Stimulated activated CD8-positive, alpha-beta memory T cell treated with anti-CD3 and anti-CD28 coated beads, Interleukin-7, amount 100 ng/mL, for 24 hours (primary cell): ENCODE data around the gene PHTF2.

Experiments used
- DNase-seq: peaks from one replicate; pipeline ENCODE4 v3.0.0-alpha.2; 2020; ENCODE audit warnings: low read depth

PHTF2 gene

DNA sequence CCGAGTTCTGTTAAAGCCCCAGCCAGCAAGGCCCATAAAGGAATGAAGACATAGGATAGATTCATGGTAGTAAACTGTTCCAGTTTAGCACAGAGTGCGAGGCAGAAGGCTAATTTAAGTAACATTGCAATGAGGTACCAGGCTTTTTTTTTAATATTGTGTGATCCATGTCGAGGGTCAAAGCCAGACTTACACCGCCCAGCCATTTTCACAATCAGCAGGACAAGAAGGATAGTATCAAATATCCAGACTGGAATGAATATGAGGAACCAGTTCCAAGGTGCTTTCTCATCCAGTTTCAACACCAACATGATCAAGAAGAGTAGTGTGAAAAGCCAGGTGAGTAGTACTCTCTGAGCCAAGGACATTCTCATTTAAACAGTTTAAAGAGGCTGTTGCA, 4.6 kb upstream of the PHTF2 start:
- DNase-seq, result no peak

DNA sequence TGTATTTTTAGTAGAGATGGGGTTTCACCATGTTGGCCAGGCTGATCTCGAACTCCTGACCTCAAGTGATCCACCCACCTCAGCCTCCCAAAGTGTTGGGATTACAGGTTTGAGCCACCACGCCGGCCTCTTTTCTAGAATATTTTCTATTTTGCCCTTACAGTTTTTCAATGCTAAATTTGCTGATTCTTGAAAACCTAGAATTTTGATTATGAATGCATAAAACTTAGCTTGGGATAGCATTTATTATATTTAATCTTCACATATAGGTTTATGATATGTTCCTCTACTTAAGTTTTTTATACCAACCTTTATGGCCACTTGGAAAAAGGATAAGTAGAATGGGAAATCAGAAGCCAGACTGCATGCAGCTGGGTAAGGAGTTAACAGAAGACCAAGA, 2.5 kb upstream of the PHTF2 start:
- DNase-seq, result no peak

DNA sequence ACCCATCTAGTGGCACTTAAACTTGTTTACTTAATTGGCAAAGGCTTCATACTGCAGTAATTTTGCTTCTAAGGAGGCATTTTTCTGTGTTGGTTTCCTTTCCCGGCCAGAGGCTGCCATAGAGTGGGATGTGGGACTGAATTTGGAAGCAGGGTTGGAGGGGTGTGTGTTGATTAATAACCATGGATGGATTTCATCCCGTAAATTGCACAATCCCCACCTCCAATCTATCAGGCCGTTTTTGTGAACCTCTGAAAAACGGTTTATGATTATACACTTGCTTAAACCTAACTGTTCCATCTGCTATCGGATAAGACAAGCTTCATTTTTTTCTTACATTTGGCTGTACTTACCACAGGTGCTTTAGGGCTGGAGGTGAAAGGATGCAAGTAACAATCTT, 1.6 kb upstream of the PHTF2 start:
- DNase-seq, result no peak

DNA sequence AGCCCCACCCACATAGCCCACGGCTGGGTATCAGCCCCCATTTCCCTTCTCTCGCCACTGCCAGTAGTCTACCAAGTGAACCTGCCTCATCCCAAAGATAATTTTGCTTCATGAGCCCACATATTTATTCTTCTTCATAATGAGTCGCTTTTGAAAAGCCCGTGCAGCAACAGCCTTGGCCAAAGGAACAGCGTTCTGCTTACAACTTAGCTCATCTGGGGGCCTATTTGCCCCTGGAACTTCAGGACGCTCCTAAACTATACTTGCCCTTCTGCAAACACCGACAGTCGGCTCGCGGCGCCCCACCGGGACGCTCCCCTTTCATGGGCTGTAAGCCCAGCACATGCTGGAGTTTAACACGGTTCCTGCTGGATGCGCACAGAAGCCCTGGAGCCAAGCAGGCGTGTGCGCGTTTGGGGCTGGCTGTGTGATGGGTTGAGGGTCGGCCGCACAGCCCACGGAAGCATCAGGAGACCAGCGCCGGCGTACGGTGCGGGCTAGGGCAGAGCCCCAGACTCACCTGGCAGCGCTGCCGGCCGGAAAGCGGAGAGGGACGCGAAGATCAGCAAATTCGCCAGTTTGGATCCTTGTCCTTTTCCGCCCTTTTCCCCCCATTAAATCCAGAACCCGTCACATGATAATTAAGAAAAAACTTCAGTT, 709 bp upstream of the PHTF2 start:
- no peak for DNase-seq

DNA sequence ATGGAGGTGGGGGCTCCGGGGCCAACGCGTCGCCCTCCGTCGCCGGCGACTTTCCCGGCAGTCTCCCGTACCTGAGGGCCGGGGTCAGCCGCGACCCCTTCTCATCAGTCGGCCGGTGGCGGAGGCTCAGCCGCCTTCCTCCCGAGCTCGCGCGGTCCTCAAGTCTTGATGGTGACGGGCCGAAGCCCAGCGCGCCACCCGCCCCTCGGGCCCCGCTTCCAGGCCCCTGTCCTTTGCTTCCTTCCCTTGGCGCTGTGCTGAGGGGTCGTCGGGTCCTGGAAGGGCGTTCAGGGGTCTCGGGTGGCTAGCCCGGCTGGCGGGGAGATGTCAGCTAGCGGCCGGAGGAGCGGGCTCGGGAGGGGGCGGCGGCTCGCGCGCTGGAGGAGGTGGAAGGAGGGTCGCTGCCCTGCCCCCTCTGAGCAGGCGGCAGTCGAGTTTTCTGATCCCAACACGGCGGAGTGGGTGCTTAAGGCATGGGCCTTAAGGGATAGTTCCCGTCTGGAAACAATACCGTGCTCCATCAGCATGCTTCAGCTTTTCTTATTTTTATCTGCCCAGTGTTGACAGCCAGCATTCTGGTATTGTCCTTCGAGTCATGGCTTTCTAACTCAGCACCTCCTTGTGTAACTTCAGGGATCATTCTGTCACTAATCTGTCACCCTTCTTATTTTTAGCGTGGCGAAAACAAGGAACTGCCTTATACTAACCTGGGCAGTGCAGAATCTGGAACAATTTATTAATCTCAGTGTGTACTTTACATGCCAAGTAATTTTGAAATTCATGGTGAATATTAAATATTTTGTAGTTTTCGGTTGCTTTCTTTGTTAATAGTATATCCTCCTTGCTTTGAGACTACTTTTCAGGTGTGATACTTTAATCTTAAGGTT, 748 bp downstream of the PHTF2 start:
- DNase-seq, result no peak

DNA sequence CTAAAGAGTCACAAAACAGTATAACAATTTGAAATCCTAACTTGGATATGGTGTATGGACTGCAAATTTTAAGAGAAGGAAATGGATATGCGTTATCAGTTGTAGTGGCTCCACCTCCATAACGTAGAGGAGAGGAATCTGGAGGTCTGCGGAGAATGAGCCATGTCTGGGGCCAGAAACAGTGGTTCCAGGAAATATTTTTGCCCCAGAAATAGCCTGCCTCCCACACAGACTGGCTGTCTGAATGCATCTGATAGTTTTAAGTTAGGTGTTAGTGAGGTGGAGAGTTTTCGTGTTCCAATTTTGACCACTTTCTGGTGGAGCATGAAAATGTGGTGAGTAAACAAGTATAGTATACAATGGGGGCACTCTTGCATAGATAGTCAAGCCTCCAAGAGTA, 1.6 kb downstream of the PHTF2 start:
- DNase-seq, result no peak

DNA sequence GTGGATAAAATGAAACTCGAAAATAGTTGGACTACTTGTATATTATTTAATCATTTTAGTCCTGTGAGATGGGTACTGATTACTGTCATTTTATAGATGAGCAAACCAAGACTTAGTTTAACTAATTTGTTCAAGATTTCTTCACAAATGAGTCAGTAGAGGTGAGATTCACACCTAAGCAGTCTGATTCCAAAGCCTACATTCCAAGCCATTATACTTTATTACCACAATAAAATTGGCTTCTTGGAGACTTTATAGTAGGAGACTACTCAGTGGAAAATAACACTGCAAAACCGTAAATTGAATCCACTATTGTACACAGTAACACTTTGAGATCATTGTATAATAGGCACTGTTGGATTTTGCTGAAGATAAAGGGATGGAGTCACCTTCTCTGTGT, 2.2 kb downstream of the PHTF2 start:
- no peak for DNase-seq

DNA sequence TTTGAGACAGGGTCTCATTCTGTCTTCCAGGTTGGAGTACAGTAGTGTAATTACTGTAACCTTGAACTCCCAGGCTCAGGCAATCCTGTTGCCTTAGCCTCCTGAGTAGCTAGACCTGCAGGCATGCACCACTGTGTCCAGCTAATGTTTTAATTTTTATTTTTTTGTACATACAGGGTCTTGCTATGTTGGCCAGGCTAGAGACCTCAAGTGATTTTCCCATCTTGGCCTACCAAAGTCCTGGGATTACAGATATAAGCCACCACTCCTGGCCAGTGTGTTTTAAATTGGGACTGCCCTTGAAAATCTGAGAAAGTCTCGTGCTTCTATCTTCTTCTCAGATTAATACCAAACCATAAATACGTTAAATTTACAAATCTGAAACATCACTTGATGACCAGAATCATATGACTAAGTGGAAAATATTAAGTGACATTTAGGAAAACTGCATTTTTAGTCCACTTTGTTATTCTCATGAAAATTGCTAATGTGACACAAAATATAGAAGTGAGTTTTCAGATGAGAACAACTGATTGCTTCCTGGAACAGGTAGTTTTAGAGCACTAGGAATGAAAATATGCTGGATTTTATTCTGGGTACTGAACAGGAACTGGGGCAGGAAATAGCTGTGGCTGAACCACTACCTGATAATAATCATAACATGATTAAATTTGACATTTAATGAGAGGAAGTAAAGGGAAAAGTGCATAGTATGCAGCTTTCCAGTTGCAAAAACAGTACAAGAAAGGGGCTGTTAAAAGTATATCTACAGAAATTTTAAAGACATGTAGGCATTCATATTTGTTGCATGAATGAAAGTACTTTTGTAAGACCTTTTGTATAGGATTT, 4.2 kb downstream of the PHTF2 start:
- DNase-seq, result no peak

DNA sequence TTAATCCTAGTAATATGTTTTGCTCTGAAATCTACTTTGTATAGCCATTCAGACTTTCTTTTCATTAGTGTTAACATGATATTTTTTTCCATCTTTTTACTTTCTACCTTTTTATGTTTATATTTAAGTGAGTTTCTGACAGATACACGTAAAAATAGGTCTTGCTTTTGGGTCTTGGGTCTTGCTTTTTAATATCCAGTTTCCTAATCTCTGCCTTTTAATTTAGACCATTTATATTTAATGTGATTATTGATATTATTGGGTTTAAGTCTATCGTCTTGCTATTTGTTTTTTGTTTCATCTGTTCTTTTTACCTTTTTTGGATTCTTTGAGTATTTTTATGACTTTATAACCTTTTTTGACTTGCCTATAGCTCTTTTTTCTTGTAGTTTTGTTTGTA, 7.9 kb downstream of the PHTF2 start:
- DNase-seq, result no peak

DNA sequence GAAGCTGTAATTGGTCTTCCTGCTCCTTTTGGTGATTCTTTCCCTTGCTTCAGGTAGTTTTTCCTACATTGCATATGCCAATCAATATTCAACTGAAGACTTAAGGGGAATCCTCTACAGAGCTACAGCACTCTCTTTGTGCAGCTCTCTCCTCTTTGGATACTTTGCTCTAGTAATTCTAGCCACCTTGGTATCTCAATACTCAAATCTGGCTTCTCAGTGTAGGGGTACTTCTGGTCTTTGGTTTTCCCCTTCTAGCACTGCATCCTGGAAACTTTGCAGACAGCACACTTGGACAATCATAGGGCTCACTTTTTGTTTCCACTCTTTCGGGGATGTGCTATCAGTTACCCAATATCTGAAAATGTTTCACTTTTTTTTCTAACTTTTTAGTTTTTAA, 9.9 kb downstream of the PHTF2 start:
- DNase-seq, result no peak

DNA sequence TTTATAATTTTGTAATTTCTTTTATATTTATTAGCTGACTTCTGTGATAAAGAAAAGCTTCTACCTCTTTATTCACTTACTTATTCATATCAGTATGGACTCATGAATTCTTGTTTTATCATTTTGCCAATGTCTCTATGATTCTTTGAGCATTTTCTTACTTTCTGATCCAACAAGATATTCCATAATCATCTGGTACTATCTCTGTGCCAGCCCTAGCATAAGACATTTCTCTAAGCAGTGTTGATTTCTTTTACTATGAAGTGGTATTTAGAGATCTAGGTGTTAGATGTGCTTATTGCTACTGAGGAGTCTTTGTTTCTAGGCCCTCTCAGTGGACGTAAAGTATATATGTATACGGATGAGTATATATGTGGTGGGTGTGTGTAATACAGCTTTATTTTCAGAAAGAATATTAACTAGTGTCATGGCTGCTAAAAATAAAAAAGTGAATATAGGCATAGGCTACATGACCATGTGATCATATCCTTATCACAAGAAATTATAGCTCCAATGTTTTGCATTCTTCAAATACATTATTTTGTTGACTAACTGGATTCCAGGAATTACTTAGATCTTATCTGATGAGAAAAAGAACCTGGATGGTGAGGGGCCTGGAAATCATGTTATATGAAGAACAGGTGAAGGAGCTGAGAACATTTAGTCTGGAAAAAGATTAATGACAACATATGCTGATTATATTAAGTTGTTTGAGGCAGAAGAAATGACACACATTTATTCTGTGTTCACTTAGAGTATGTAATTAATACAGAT, 13.1 kb downstream of the PHTF2 start:
- DNase-seq, result no peak

DNA sequence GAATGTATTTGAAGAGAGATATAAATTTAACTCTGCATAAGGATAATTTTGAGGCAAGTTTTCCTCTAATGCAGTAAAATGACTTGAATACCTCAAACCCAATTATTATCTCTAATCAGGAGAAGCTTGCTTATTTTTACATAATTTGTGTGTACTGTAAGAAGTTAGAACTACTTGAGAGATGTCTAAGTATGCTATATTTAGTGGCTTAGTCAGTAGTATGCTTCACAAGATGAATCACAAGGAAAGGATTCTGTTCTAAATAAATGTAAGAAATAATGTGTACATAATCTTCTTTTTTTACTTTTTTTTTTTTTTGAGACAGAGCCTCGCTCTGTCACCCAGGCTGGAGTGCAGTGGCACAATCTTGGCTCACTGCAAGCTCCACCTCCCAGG, 13.7 kb downstream of the PHTF2 start:
- DNase-seq, result no peak

DNA sequence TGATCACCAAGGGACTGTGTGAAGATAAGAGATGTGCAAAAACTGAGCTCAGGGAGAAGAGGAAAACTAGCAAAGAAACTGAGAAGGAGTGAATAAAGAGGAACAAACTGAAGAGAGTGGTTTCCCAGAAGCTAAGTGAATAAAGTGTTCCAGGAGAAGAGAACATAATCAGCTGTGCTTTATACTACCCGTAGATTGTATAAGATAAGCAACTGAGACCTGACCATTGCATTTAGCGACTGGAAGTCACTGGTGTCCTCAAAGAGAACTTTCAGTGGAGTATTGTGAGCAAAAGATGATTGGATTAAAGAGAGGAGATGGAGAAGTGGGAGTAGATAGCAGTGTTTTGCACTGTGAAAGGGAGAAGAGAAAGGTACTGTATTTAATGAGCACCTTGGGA, 14.6 kb downstream of the PHTF2 start:
- no peak for DNase-seq

DNA sequence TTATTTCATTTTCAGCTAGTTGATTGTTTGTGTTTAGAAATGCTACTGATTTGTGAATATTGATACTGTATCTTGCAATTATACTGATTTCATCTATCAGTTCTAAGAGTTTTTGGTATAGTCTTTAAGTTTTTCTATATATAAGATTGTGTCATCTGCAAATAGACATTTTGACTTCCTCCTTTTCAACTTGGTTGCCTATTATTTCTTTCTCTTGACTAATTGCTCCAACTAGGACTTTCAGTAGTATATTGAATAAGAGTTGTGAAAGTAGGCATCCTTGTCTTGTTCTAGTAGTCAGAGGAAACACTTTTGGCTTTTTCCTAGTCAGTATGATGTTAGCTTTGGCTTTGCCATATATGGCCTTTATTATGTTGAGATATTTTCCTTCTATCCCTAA, 20.4 kb downstream of the PHTF2 start:
- no peak for DNase-seq

DNA sequence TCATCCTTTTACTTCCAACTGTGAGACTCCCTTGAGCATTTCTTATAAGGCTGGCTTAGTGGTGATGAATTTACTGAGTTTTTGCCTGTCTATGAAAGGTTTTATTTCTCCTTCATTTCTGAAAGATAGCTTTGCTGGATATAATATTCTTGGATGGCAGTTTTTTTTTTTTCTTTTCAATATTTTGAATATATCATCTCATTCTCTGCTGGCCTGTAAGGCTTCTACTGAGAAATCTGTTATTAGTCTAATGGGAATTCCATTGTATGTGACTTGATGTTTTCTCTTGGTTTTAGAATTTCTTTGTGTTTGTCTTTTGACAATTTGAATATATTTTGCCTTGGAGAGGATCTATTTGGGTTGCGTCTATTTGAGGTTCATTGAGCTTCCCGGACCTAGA, 22.4 kb downstream of the PHTF2 start:
- no peak for DNase-seq

DNA sequence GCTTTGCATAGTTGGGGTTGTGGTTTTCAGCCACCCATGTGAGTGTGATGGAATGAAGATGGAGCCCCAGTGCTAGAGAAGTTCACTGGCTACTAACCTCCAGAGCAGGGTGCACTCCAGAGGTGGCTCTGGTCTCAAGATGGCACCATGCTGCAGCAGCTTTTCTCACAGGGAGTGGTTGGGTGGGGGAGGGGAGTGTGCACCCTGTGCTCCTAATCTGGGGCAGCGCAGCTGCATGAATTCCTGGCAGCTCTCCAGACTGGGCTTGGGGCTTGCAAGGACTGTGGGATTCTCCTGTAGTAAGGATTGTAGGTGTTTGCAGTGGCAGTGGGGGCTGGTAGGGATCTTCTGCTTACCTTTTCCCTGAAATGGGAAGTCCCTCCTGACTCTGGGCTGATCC, 23.7 kb downstream of the PHTF2 start:
- DNase-seq, result no peak

DNA sequence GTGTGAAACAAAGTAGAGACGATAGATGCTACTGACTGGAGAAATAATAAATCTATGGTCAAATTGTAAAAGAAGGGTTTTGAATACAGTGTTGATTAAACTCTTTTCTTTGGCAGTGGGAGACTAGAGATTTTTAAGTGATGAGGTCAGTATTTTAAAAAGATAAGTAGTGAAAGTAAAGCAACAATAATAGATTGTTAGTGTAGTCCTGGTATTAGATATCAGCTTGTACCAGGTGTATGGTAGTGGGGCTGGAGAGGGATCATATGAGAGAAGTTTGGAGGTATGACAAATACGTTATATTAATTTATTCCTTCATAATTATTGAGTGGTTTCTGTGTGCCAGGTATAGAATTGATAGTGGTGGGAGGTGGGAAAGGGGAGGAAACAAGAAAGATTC, 25.2 kb downstream of the PHTF2 start:
- DNase-seq, result no peak

DNA sequence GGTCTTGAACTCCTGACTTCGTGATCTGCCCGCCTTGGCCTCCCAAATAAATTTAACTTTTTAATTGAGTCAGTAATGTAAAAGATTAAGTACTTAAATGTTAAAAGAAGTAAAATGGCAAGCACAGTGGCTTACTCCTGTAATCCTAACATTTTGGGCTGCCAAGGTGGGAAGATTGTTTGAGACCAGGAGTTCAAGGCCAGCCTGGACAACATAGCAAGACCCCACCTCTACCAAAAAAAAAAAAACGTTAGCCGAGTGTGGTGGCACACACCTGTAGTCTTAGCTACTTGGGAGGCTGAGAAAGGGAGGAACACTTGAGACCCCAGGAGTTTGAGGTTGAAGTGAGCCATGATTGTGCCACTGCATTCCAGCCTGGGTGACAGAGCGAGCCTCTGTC, 26.1 kb downstream of the PHTF2 start:
- DNase-seq, result no peak

DNA sequence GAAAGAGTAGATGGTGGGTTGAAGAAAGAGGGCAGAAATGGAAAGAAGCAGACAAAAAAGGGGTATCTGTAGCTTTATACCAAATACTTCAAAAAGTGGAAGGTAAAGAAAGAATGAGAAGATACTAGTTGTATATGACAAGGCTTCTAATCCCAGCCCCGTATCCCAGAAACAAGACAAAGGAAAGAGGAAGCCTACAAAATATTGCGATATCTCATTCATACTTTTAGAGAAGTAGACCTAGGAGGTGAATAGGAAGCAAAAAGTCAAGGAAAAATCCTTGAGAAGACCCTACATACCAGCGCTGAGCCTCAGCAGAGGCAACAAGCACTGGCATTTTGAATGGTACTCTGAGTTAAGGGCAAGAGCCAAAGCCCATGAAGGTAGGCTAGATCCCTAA, 26.6 kb downstream of the PHTF2 start:
- DNase-seq, result no peak

DNA sequence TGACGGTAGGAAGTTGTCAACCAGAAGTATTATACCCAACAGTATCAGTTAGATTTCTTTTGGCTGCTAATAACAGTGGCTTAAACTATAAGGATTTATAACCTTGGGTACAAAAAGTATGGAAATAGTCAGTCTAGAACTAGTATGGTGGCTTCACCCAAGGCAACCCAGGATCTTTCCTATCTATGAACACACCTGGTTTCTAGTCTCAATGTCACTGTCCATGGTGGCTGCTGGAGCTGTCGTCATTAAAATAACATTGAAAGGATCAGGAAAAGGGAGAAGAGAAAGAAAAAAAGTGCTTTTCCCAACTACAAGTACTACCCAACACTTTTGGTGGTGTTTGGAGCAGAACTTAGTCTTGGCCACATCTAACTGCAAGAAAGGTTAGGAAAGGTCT, 27.7 kb downstream of the PHTF2 start:
- no peak for DNase-seq

DNA sequence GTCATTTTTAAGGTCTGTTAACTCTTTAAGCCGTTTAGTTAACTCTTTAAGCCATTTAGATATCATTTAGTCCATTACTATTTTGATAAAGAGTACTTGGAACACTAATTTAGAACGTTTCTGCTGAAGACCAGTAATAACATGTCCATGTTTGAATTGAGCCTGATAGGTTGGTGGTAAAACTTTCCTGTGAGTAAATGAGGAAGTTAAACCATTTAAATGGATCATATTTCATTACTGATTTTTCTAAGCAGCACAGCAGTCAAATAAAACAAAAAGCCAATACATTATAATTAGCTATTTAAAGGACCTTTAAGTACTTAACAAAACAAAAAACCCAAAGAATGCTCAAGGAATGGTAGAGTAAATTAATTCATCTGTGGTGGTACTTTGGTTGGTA, 29.4 kb downstream of the PHTF2 start:
- no peak for DNase-seq
